GM20431 (cell line): ENCODE results near the gene JPH2.
"Not testable (repeated sequence)": the region's sequence is repeated elsewhere in the genome, so short reads cannot be mapped to it uniquely, and the experiment has no call there.

Source experiments
- in situ Hi-C: fragments of 300-500 bp; cut with MseI, MboI; formaldehyde crosslinking; loops from one replicate; pipeline ENCODE4 v1.15.0; 2020; ENCODE audit warnings: low sequenced_read_pairs; ENCODE audit not compliant: unreplicated experiment

JPH2 gene

GRCh38 chr20:44212792-44213191 is 25.8 kb upstream of the JPH2 start:
- in situ Hi-C loops, result no loop called here

- in situ Hi-C loops, result no loop called here
These were observed 24.4 kb upstream of the JPH2 start for GRCh38 chr20:44211177-44212039.

GRCh38 chr20:44210406-44211176 is 23.6 kb upstream of the JPH2 start, which contains the start of gene OSER1:
Gene OSER1 (minus strand): TSS chr20:44210771. CDS start chr20:44206957, 3,814 bp downstream.
- in situ Hi-C loops, result no loop called here

GRCh38 chr20:44209686-44210405 is 22.9 kb upstream of the JPH2 start:
- in situ Hi-C loops, result no loop called here

GRCh38 chr20:44208770-44209169 is 21.8 kb upstream of the JPH2 start:
- in situ Hi-C loops, result no loop called here

- in situ Hi-C loops, result no loop called here
These were observed 21.2 kb upstream of the JPH2 start for GRCh38 chr20:44208165-44208564.

GRCh38 chr20:44207126-44207723 is 20.2 kb upstream of the JPH2 start:
- in situ Hi-C loops, result no loop called here

GRCh38 chr20:44206132-44206531 is 19.1 kb upstream of the JPH2 start:
- in situ Hi-C loops, result no loop called here

- in situ Hi-C loops, result no loop called here
These were observed 17.8 kb upstream of the JPH2 start for GRCh38 chr20:44204832-44205215.

- in situ Hi-C loops, result no loop called here
These were observed 17.3 kb upstream of the JPH2 start for GRCh38 chr20:44204156-44204831.

- in situ Hi-C loops, result no loop called here
These were observed 16.2 kb upstream of the JPH2 start for GRCh38 chr20:44203161-44203560.

- in situ Hi-C loops, result no loop called here
These were observed 14.0 kb upstream of the JPH2 start for GRCh38 chr20:44200983-44201382.

- in situ Hi-C loops, result no loop called here
These were observed 13.4 kb upstream of the JPH2 start for GRCh38 chr20:44200371-44200770.

GRCh38 chr20:44199877-44200276 is 12.9 kb upstream of the JPH2 start:
- in situ Hi-C loops, result no loop called here

GRCh38 chr20:44198872-44199271 is 11.9 kb upstream of the JPH2 start:
- in situ Hi-C loops, result no loop called here

- in situ Hi-C loops, result no loop called here
These were observed 9.3 kb upstream of the JPH2 start for GRCh38 chr20:44196271-44196670.

GRCh38 chr20:44195605-44196004 is 8.6 kb upstream of the JPH2 start:
- in situ Hi-C loops, result no loop called here

GRCh38 chr20:44193801-44194200 is 6.8 kb upstream of the JPH2 start:
- in situ Hi-C loops, result no loop called here

- in situ Hi-C loops, result not testable (repeated sequence)
These were observed 4.7 kb upstream of the JPH2 start for GRCh38 chr20:44191640-44192039.
